SU-DHL-6 (cell line): ENCODE data around the gene CEP104.

ENCODE experiments used
- EZH2phosphoT487 ChIP-seq: fragments of 200-600 bp; sonication (generic), shearing (Covaris generic); conservative IDR thresholded peaks from 2 replicates; pipeline ENCODE4 v1.6.1; 2018; ENCODE audit warnings: mild to moderate bottlenecking, antibody characterized with exemption, low read length, moderate library complexity, mixed read lengths
- TF ChIP-seq, protein P1 (sequence below): fragments of 200-600 bp; sonication (generic); IDR thresholded peaks from one replicate; pipeline ENCODE4 v1.5.1; 2017; ENCODE audit warnings: antibody characterized with exemption, mild to moderate bottlenecking, low read length, moderate library complexity; ENCODE audit not compliant: insufficient read depth, poor library complexity, severe bottlenecking

DNA sequence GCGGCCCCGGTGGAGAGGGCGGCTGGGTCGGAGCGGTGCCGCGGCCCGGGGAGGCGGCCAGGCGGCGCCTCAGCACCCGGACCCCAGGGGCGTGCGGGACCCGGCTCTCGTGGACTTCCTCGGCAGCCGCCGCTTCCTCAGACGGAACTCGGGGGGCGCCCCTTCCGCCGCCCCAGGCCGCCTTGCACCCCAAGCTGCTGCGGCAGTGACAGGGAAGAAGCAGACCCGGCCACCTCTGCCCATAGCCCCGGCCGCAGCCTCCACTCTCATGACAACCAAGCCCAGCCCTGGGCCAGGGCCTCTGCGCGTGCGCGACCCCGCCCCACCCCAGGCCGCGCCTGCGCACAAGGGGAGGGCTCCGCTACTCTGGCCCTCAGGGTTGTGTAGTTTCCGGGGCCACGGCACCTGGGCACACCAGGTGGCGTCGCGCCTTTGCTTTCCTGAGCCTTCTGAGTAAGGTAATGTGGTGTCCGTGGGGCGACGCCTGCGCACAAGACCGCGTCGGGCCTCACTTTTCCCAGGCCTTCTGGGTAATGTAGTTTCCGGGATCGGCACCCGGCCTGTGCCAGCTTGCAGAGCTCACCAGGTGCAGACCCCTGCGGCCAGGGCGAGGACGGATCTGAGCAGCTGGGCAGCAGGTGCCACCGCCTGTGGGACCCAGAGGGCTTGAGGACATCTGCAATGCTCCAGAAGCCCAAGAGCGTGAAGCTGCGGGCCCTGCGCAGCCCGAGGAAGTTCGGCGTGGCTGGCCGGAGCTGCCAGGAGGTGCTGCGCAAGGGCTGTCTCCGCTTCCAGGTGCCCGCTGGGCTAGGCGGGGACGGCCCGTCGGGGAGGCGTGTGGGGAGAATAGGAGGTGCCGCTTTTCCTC is at the start of gene CEP104, which contains the start of gene DFFB:
- TF ChIP-seq, protein P1, sequence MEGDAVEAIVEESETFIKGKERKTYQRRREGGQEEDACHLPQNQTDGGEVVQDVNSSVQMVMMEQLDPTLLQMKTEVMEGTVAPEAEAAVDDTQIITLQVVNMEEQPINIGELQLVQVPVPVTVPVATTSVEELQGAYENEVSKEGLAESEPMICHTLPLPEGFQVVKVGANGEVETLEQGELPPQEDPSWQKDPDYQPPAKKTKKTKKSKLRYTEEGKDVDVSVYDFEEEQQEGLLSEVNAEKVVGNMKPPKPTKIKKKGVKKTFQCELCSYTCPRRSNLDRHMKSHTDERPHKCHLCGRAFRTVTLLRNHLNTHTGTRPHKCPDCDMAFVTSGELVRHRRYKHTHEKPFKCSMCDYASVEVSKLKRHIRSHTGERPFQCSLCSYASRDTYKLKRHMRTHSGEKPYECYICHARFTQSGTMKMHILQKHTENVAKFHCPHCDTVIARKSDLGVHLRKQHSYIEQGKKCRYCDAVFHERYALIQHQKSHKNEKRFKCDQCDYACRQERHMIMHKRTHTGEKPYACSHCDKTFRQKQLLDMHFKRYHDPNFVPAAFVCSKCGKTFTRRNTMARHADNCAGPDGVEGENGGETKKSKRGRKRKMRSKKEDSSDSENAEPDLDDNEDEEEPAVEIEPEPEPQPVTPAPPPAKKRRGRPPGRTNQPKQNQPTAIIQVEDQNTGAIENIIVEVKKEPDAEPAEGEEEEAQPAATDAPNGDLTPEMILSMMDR: no peak
- TF ChIP-seq EZH2phosphoT487: no peak
